D721Med (cell line): ENCODE data around the gene KIF1B.

Source experiments
- DNase-seq: peaks from one replicate; pipeline ENCODE4 v3.0.0; 2011; ENCODE audit warnings: low spot score; ENCODE audit not compliant: insufficient read length
- FAIRE-seq: peaks from 2 replicates; lab custom pipeline; 2011; peaks lifted over from hg19 to GRCh38; lab: Jason Lieb, UNC
- TF ChIP-seq, protein P1 (sequence below): IDR thresholded peaks from 2 replicates; pipeline ENCODE4 v1.5.1; 2012; ENCODE audit warnings: mild to moderate bottlenecking, control low read depth; ENCODE audit not compliant: insufficient read depth; ENCODE audit errors: missing control alignments

The KIF1B gene

DNA sequence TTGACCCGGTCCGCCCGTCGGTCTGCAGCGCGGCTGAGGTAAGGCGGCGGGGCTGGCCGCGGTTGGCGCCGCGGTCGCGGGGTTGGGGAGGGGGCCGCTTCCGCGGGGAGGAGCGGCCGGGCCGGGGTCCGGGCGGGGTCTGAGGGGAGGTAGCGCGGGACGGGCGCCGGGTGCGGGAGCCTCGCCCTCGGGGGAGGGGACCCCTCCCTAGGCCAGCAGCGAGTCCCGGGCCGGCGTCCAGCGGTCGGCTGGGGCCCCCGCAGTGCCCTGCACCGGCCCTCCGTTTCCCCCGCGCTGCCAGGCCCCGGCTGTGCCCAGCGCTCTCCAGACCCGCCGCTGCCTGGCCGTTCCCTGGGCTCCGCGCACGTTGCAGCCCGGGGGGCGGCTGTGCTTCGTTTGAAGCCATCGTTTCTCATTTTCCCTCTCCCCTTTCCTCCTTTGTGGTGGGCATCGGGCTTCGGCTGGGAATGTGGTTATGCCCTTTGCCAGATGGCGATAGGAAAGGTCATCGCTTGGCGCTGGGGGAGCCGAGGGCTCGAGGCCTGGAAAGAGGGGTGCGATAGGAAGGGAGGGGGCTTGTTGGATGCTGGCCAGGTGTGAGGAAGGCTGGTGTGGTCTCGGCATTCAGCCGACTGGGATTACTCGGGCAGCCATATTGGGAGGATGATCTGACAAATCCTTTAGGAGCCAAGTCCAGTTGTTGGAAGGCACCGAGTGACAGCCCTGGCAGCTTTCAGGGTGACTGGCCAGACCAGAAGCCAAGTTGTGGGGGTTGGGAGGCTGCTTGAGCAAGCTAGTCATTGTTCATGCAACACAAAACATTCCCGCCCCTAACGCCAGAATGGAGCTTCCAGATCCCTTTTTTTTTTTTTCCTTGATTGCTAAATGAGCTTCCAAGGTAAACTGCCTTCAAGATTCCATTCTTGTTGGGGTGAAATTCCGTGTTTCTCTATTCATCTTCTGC, 753 bp downstream of the KIF1B start:
- no peak for FAIRE-seq
- TF ChIP-seq, protein P1, sequence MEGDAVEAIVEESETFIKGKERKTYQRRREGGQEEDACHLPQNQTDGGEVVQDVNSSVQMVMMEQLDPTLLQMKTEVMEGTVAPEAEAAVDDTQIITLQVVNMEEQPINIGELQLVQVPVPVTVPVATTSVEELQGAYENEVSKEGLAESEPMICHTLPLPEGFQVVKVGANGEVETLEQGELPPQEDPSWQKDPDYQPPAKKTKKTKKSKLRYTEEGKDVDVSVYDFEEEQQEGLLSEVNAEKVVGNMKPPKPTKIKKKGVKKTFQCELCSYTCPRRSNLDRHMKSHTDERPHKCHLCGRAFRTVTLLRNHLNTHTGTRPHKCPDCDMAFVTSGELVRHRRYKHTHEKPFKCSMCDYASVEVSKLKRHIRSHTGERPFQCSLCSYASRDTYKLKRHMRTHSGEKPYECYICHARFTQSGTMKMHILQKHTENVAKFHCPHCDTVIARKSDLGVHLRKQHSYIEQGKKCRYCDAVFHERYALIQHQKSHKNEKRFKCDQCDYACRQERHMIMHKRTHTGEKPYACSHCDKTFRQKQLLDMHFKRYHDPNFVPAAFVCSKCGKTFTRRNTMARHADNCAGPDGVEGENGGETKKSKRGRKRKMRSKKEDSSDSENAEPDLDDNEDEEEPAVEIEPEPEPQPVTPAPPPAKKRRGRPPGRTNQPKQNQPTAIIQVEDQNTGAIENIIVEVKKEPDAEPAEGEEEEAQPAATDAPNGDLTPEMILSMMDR, result no peak
- no peak for DNase-seq

DNA sequence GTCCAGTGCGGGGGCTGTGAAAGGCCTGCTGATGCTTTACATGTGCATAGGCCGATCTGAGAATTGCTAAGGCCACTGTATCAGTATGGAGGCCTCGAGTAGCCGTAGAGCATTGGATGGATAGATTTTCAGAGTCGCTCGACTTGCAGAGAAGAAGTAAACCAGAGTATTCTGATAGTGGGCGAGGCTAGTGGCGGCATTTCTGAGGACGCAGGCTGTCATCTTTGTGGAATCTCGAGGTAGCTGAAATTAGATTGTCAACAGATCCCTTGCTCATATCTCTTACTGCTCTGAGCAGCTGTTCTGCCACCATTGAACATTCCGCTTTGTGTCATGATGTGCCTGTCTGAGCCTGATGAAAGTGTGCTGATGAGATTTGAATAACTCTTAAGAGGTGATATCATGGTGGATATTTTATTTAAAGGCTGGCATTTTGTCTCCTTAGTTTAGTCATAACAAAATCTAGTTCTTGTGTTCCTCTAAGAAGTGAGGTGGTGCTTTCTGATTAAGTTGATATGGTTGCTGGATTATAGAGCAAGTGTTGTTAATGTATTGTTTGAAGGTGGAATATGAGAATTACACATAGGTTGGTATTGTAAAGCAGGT, 1.5 kb downstream of the KIF1B start:
- FAIRE-seq (no peak), DNase-seq (no peak)
- TF ChIP-seq, protein P1, result no peak

DNA sequence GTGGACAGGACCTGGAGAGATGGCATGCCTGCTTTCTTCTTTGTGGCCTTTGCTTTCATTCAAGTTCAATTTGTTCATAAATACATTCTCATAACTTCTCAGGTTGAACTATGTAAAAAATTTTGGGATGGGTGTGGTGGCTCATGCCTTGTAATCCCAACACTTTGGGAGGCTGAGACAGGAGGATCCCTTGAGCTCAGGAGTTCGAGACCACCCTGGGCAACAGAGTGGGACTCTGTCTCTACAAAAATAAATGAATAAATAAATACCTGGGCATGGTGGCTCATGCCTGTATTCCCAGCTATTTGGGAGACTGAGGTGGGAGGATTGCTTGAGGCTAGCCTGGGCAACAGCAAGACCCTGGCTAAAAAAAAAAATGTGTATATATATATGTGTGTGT, 2.1 kb downstream of the KIF1B start:
- TF ChIP-seq, protein P1, result no peak
- DNase-seq (no peak), FAIRE-seq (no peak)

DNA sequence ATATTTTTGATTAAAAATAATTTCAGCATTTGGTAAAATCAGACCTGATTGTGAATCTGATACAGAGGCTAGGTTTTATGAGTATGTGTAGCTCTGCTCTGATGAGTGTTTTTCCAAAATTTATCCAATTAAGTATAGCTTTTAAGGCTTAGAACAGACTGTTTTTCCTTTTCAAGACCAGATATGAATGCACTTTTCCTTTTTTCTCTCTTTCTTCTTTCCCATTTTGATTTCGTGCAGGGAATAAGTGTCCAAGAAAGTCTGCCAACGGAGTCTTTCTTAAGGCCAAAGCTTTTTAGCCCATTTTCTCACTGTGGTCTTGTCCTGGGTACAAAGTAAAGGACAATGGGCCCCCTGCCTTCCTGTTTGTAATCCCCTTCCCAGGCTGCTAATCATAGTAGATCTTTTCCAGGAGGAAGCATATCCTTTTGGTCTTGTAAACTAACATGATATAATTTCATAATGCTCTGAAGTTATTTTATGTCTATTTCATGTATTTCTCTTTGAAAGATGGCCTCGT, 2.9 kb downstream of the KIF1B start:
- no peak for FAIRE-seq
- TF ChIP-seq, protein P1, result no peak
- no peak for DNase-seq

DNA sequence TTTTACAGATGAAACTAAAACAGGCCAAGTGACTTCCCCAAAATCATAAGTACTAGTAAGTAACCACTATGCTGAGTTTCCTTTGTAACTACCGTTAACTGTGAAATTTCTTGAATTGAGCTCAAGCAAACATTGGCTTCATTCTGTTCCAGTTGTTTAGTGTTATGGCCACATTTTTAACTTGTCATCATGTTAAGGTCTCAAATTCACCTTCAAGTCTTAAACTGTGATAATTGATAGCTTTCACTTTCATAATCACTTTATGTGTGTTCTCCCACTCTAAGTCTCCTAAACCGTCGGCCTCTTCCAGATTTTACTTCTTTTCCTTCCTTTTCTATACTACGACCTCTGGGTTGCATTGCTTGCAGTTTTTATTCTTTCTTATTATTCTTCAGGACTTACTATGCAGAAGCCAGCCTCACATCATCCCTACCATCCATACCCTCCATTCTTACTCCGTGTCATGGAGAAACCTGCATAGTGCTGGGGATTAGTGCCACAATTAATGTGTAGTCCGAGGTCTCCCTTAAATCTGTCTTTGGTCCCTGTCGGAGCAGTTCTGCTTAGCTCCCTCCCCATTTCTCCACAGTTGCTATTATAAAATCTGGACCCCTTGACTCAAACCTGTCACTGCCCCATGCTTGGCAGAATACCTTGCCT, 5.8 kb downstream of the KIF1B start:
- no peak for DNase-seq
- FAIRE-seq, result no peak
- TF ChIP-seq, protein P1, result no peak

DNA sequence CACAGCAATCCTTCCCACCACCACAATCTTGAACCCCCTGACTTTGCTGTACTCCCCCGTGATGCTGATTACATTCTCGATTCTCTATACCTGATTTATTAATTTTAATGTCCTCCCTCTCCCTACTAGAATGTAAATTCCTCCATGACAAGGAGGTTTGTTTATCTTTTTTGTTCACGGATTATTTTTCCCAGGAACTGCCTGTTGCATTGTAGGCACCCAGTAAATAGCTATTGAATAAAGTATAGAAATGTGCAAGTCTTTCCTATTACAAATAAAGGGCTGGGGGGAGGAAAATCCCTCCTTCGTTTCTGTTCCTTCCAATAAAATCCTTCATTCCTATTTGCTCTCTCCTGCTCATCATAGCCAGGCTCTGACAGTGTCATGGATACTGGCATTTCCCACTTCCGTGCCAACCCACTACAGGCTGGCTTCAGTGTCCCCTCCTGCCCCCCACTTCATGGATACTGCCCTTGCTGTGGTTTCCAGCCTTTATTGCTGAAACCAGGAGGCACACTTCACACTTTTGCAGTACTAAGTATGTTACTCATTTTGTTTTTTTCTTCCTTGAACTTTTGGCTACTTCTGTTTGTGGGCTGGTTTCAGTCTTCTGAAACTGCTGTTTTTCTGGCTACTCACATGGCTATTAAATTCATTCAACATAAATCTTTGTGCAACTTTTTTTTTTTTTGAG, 7.5 kb downstream of the KIF1B start:
- DNase-seq, result no peak
- FAIRE-seq, result no peak
- TF ChIP-seq, protein P1, result no peak
